T-helper 22 cell (primary cell): ENCODE data around the gene SND1.

Source experiments
- DNase-seq: peaks from one replicate; pipeline ENCODE4 v3.0.0-alpha.2; 2020; ENCODE audit warnings: low read depth

Gene SND1

GRCh38 chr7:127802845-127803244 lies 150.9 kb downstream of the SND1 start:
- DNase-seq = no peak

GRCh38 chr7:127803626-127804025 lies 151.6 kb downstream of the SND1 start:
- no peak for DNase-seq

- no peak for DNase-seq
Observed at GRCh38 chr7:127807340-127807739, 155.3 kb downstream of the SND1 start.

GRCh38 chr7:127807829-127808228 lies 155.8 kb downstream of the SND1 start:
- no peak for DNase-seq

GRCh38 chr7:127809261-127809702 lies 157.3 kb downstream of the SND1 start:
- DNase-seq = no peak

- DNase-seq = no peak
Observed at GRCh38 chr7:127810113-127810512, 158.1 kb downstream of the SND1 start.

- no peak for DNase-seq
Observed at GRCh38 chr7:127810696-127811660, 159.0 kb downstream of the SND1 start.

- DNase-seq = no peak
Observed at GRCh38 chr7:127812540-127812939, 160.5 kb downstream of the SND1 start.

GRCh38 chr7:127813991-127814541 lies 162.1 kb downstream of the SND1 start:
- DNase-seq = no peak

- no peak for DNase-seq
Observed at GRCh38 chr7:127815631-127816145, 163.7 kb downstream of the SND1 start.

- DNase-seq = no peak
Observed at GRCh38 chr7:127816354-127817190, 164.6 kb downstream of the SND1 start.

GRCh38 chr7:127817466-127817865 lies 165.5 kb downstream of the SND1 start:
- DNase-seq = no peak

- DNase-seq = no peak
Observed at GRCh38 chr7:127818306-127818705, 166.3 kb downstream of the SND1 start.

GRCh38 chr7:127819975-127820731 lies 168.2 kb downstream of the SND1 start:
- DNase-seq = no peak

GRCh38 chr7:127820732-127821085 lies 168.7 kb downstream of the SND1 start:
- DNase-seq = no peak

GRCh38 chr7:127821146-127821545 lies 169.2 kb downstream of the SND1 start:
- no peak for DNase-seq

- no peak for DNase-seq
Observed at GRCh38 chr7:127822822-127823508, 171.0 kb downstream of the SND1 start.

- no peak for DNase-seq
Observed at GRCh38 chr7:127824682-127825081, 172.7 kb downstream of the SND1 start.

- no peak for DNase-seq
Observed at GRCh38 chr7:127828843-127829500, 177.0 kb downstream of the SND1 start.
